ENCODE results near the gene ZNF219.

Gene ZNF219

GRCh38 chr14:21058903-21059302 is 39.6 kb downstream of the ZNF219 start:
- H3K27ac ChIP-seq = no peak overlapping the region
- no peak overlapping the region for H3K4me2 ChIP-seq (ENCODE audit: low read length)
- no peak overlapping the region for H2AFZ ChIP-seq
- H3K4me3 ChIP-seq (ENCODE audit: low read depth, low read length) = no peak overlapping the region
- no peaks in the 10 kb centered on the region for H3K79me2 ChIP-seq
- H3K9me3 ChIP-seq (ENCODE audit: control insufficient read depth, low read length) = no peaks in the 10 kb centered on the region
- no peak for TF ChIP-seq CTCF (IDR thresholded peaks at IDR 0.05)
- H3K4me1 ChIP-seq = peaks cover 5% of the 10 kb centered on the region
- no peaks in the 10 kb centered on the region for H3K27me3 ChIP-seq (ENCODE audit: control insufficient read depth, insufficient read depth, low read length)
- H3K36me3 ChIP-seq (ENCODE audit: control insufficient read depth, insufficient read depth, low read length) = no peaks in the 10 kb centered on the region
- H3K9ac ChIP-seq = no peak overlapping the region

- TF ChIP-seq CTCF (IDR thresholded peaks at IDR 0.05) = peak; percentile 38
- Histone ChIP-seq H3K27me3 (ENCODE audit: control insufficient read depth, insufficient read depth, low read length) (no peaks in the 10 kb centered on the region), H3K27ac (no peak within 1 kb of the TSS), H3K9me3 (ENCODE audit: control insufficient read depth, low read length) (no peaks in the 10 kb centered on the region), H3K4me3 (ENCODE audit: low read depth, low read length) (no peak within 1 kb of the TSS), H2AFZ (peak within 1 kb of the TSS; percentile 13), H3K4me2 (ENCODE audit: low read length) (no peak within 1 kb of the TSS), H3K79me2 (no peaks in the 10 kb centered on the region), H3K9ac (no peak within 1 kb of the TSS), H3K4me1 (peaks cover 8% of the 10 kb centered on the region), H3K36me3 (ENCODE audit: control insufficient read depth, insufficient read depth, low read length) (no peaks in the 10 kb centered on the region)
Observed at GRCh38 chr14:21057803-21058675, 40.4 kb downstream of the ZNF219 start, which contains the start of gene RNASE8. TSS of gene RNASE8 (plus strand) at chr14:21057822. CDS start at chr14:21057893, 71 bp downstream.

- H3K9ac ChIP-seq = no peak overlapping the region
- H3K36me3 ChIP-seq (ENCODE audit: control insufficient read depth, insufficient read depth, low read length) = no peaks in the 10 kb centered on the region
- H3K9me3 ChIP-seq (ENCODE audit: control insufficient read depth, low read length) = no peaks in the 10 kb centered on the region
- H3K27ac ChIP-seq = no peak overlapping the region
- TF ChIP-seq CTCF (IDR thresholded peaks at IDR 0.05) = no peak
- H3K79me2 ChIP-seq = no peaks in the 10 kb centered on the region
- H2AFZ ChIP-seq = no peak overlapping the region
- no peaks in the 10 kb centered on the region for H3K27me3 ChIP-seq (ENCODE audit: control insufficient read depth, insufficient read depth, low read length)
- H3K4me3 ChIP-seq (ENCODE audit: low read depth, low read length) = no peak overlapping the region
- H3K4me1 ChIP-seq = peaks cover 8% of the 10 kb centered on the region
- H3K4me2 ChIP-seq (ENCODE audit: low read length) = no peak overlapping the region
Observed at GRCh38 chr14:21056520-21057163, 41.8 kb downstream of the ZNF219 start.

GRCh38 chr14:21055432-21056117 is 42.9 kb downstream of the ZNF219 start:
- no peak overlapping the region for H3K4me2 ChIP-seq (ENCODE audit: low read length)
- peaks cover 8% of the 10 kb centered on the region for H3K4me1 ChIP-seq
- no peaks in the 10 kb centered on the region for H3K27me3 ChIP-seq (ENCODE audit: control insufficient read depth, insufficient read depth, low read length)
- no peaks in the 10 kb centered on the region for H3K9me3 ChIP-seq (ENCODE audit: control insufficient read depth, low read length)
- H3K27ac ChIP-seq = no peak overlapping the region
- H2AFZ ChIP-seq = peak overlapping the region; percentile 62
- TF ChIP-seq CTCF (IDR thresholded peaks at IDR 0.05) = no peak
- no peak overlapping the region for H3K9ac ChIP-seq
- no peaks in the 10 kb centered on the region for H3K79me2 ChIP-seq
- H3K36me3 ChIP-seq (ENCODE audit: control insufficient read depth, insufficient read depth, low read length) = no peaks in the 10 kb centered on the region
- no peak overlapping the region for H3K4me3 ChIP-seq (ENCODE audit: low read depth, low read length)
